Stimulated activated CD4-positive, alpha-beta T cell treated with anti-CD3 and anti-CD28 coated beads, TNF-alpha, amount 100 ng/mL, for 48 hours (primary cell): ENCODE data around the gene TOP3B.

ENCODE experiments used
- DNase-seq, 3 donors: peaks; one replicate each; pipeline ENCODE4 v3.0.0-alpha.2; 2020; ENCODE audit warnings: low read depth in 3 of 3

The TOP3B gene

DNA sequence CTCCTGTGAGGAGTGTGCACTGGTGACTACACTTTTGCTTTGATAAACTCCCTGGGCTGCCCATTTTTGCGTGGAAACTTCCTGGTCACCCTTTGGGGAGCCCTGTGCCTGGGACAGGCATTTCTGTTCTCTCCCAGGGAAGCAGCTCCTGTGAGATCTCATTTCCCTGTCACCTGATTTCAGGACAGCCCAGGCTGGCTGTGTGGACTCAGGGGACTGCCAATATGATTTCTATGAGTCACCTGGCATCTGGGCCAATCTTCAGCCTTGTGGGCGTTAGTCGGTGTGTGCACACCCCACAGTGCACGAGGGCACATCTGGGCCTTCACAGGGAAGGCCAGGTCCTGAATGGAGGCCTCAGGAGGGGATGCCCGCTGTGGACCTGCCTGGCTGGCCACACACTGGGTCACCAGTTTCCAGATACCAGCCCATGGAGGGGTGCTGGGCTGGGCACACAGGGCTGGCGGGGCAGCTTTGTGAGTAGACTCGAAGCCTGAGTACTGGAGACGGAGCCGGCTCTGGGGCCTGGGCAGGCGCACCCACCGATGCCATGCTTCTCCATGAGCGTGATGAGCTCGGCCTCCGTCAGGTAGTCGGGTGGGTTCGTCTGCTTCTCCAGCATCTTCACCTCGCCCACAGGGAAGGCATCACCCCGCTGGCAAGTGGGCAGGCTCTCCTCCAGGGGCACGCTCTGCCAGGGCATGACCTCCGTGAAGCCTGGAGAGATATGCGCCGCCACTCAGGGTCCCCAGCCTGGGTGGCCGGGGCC is 20.5 kb downstream of the TOP3B start:
- no peak for DNase-seq

DNA sequence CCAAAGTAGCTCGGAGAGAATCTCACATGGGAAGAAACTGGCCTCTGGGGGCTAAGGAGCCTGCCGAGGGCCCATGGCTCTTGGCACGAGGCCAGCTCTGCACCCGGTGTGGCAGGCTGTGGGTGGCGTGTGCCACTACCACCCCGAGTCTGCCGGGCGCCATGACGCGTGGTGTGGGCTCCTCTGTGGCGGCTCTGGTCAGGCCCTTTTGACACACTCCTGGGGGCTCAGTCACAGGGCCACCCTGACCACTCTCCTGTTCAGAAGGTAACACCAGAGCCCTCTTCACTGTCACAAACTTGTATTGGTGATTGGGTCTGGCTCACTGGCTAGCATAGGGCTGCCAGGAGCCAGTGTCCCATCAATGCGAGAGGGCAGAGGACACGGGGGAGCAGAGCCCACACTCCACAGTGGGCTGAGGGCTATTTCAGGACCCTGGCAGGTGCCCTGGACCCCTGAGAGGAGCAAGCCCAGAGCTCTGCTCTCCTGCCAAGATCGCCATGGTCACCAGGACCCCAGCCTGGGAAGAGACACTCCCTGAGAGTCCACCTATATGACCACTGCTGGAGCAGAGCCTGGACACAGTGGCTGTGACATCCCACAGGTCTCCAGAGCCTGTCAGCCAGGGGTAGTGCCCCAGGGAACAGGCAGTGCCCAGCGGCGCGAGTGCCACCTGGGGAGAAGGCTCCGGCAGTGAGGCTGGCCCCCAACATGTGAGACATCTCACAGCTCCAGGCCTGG is 21.3 kb downstream of the TOP3B start:
- DNase-seq = no peak

DNA sequence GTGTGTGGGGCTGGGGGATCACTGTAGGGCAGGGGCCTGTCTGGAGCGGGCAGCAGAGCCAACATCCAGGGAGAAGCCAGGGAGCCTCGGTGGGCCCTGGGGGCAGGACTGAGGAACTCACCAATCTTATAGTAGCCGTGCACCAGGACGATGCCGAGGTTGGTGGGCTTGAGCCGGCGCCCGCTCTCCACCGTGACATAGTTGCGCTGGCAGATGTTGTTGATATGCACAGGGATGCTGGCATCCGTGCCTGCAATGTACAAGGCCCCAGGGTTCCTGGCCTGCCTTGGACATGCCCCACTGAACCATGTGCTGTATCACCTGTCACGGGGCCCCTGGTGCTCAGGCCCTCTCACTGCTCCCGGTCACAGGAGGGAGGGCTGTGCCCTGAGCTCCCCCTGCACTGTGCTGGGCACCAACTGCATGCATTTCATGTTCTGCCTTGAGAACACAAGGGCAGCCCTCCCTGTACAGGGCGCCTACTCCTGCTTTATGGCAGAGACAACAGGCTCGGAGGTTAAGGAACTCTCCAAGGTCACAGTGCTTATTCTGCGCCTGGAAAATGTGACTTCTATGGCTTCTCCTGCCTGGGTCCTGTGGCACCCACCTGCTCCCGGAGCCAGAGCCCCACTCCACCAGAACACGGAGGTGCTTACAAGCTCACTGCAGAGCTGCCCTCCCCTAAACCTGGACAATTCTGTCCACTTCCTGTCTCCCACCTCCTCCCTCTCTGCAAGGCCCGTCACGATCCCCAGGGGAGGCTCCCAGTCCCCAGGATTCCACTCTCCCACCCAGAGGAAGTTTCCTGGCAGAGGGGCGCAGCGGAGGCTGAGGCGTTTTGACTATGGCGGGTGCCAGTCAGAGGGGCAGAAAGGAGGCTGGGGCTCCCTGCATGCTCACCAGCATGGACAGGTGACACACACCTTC is 22.1 kb downstream of the TOP3B start:
- no peak for DNase-seq

DNA sequence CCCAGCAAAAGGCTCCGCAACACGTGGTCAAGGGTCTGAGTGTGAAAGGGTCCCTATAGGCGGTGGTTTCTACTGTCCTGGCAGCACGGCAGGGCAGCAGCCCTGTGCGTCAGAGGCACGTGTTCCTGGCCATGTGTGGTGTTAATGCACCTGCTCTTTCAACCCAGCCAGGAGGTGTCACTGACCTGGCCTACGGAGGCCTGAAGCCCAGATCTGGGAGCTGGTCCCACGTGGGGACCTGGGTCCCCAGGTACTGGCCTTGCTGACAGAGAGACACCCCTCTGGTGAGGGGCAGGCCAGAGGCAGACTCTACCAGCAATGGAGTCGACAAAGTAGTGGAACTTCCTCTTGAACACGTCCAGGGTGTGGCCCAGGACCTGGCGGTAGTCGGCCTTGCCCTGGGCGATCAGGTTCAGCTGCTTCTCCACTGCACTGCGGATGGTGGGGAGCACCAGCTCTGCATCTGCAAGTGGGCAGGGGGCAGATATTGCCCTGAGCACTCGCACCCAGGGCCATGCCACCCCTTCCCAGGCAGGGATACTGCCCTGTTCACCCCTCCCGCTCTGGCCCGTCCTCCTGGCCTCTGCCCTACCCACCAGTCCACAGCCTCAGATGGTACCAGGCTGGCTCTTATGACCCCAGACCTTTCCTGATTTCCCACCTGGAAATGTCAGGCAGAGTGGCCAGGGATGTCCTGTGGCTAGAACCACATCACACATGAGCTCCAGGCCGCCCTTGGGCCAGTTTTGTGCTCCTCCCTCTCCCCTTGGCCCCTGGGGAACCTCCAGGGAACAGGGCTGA is 23.1 kb downstream of the TOP3B start:
- no peak for DNase-seq

DNA sequence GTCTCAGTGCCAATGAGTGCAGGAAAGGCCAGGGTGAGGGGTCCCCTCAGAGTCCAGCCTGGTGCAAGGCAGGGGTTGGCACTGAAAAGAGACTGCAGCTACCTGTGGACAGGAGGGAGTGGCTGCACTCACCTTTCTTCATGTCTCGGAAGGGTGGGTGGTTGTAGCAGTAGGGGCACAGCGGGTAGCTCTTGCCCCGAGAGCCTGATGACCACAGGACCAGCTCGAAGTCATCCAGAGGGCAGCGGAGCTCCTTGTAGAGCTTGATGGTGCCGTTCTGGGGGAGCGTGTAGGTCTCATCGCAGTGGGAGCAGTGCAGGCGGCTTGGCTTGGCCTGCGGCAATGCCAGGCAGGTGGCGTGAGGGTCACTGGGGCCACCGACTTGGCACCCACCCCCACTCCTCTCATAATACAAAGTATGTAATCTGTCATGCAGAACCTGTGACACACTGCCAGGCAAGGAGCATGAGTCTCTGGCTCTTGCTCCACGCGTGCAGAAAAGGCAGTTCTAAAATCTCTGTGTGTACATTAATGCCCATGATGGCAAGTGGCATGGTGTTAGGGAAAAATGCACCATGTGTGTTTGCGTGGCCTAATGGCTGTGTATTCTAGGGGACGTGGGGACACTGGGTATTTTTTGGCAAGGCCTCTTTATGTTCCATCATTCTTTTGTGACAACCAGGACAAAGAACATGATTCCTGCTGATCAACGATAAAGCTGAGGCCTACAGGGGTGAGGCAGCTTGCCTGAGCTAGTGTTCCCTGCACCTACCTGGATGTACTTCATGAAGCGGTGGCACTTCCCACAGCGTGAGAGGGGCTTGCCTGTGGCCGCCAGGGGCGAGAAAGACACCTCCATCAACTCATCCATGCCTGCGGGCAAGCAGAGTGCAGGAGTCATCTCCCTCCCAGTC is 24.0 kb downstream of the TOP3B start:
- DNase-seq = no peak

DNA sequence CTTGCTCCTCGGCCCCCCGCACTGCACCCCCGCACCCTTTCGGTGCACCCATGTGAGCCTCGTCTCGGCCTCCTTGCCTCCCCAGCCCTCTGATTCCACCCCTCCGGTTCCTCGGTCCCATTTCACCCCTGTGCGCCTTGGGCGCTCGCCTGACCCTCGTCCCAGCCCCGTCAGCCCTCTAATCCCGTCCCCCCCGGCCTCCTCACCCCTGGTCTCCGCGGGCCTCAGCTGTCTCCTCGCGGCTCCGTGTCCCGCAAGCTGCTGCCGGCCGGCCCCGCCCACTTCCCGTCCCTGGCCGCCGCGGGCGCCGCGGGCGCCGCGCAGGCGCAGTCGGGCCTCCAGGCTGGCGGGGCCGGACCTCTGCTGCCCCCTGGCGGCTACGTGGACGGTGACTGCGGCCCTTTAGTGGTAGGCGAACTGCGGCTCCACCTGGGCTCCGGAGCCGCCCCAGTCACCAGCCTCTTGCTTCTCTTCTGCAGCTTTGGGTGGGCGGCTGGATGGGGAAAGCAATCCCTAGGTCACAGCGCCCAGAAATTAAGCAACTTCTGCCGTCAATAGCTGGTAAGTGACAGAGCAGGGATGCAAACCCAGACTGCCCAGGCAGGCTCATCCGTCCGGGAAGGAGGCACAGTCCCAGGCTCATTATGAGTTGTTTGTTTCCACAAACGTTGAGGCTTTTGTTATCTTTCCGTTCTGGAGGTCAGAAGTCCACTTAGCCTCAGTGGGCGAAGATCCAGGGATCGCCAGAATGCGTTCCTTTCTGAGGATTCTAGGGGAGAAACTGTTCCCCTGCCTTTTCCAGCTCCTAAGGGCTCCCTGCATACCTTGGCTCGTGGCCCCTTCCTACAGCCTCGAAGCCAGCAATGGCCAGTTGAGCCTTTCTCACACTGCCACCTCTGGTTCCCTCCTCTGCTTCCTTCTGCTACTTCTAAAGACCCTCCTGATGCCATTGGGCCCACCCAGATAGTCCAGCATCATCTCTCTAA is 29.7 kb downstream of the TOP3B start, which contains the start of gene PPM1F:
Gene PPM1F, minus strand, starts transcription at position 263 of the 986 bp plus-strand sequence. CDS start 6,800 bp downstream, outside the sequence.
- peak; percentile 76 to 85 (median 77) for DNase-seq

DNA sequence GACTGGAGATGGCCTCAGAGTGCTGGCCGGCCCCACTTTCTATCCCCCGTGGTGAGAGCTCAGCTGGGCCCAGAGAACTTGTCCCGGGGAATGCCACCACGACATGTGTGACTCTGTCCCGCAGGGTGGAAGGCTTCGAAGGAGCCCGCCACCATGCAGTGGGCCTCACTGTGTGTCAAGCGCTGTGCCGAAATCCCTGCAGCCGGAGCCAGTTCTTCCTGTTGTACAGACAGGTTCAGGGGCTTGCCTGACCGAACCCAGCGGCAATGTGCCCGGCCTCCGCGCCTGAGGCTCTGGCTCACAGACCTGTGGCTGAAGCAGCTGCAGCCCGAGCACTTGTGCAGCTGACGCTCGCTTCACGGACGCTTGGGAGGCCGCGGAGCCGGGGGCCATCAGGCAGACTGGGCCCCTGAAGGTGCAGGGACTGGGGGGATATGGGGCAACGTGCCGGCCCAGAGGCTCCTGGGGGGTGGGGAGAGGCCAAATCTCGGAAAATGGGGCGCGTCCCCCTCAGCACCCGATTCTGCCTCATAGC is 30.6 kb downstream of the TOP3B start:
- DNase-seq = no peak

DNA sequence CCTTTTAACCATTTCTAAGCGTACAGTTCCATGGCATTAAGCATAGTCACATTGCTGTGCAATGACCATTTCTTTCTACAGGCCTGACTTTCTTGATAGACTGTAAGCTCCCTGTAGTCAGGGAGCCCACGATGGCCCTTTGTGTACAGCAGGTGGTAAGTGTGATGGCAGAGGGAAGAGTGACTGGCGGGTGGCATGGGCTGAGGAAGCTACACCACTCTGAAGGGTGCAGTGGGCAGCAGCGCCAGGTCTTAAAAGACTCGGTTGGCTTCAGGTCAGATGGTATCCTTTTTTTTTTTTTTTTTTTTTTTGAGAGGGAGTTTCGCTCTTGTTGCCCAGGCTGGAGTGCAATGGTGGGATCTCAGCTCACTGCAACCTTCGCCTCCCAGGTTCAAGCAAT is 31.5 kb downstream of the TOP3B start:
- DNase-seq = no peak

GRCh38 chr22:21949948-21950347 is 32.6 kb downstream of the TOP3B start:
- DNase-seq = no peak

GRCh38 chr22:21949569-21949918 is 33.0 kb downstream of the TOP3B start:
- no peak for DNase-seq

DNA sequence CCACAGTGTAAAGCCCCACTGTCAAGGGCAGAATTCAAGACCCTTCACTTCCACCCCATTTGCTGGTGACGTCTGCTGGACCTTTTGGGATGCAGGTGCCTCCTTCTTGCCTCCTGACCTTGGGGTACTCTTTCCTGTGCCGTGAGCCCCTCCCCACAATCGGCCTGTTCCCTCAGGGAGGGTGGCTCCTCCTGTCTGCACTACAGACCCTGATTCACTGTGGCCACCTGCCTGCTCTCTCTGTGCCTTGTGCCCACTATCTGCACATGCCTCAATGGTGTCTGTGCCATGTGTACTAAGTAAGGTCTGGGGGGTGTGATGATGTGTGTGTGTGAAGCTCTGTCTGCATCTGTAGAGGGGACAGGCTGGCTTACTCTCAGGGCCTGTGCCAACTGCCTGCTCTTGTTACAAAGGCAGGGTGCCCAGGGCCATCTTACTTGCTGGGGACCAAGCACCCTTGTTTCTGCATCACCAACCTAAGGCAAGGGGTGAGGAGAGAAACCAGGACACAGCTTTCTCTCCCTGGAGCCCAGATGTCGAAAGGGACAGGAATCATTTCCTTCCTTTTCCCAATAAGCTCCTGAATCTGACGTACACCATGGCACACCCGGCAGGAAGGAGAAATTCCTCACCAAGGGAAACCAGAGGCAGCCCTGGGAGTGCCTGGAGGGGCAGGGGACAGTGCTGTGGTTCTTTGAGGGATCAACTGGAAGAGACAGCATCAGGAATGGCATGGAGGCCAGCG is 33.6 kb downstream of the TOP3B start:
- DNase-seq = no peak

DNA sequence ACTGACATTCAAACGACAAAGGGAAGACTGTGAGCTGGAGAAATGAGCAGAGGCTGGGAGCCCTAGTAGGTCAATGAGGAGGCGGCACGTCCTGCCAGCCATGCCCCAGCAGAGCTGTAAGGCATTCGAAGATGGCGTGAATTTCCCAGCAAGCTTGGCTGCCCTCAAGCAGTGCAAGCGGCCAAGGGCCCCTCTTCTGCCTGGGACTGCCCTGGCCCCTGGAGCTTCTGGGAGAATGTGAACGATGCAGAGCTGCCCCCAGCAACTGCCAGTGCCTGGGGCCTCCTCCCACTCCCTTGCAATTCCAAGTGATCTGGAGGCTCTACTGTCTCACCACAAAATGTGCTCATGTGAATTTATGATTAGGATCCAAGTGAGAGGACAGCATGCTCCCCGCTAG is 34.2 kb downstream of the TOP3B start:
- DNase-seq = no peak

- no peak for DNase-seq
Observed at GRCh38 chr22:21947040-21948014, 35.3 kb downstream of the TOP3B start.

DNA sequence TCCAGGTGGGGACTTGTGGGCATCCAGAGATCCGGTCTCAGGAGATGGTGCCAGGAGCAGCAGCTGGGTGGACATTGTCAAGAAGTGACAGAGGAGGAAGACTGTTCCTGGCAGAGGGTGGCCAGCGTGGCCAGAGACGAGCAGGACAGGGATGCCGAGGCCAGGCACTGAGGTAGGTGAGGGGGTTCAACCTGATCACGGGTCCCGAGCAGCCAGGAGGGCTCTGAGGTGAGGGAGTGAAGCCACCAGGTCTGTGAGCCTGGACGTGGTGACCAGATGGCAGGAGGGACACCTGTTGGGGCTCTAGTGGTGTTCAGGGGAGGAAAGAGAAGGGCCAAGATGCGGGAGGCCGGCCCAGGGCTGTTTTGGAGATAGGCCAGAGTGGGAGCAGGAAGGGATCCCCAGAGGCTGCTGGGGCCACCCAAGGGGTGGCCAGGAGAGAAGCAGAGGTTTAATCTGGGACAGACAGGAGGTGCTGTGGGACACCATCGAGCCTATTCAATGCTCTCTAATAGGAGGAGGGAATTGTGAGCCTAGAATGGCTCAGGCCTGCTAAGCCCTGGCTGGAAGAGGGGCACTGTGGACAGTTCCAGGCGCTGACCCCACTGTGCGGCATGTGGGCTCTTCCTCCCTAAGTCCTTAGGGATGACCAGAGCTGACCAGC is 36.2 kb downstream of the TOP3B start:
- DNase-seq = no peak

DNA sequence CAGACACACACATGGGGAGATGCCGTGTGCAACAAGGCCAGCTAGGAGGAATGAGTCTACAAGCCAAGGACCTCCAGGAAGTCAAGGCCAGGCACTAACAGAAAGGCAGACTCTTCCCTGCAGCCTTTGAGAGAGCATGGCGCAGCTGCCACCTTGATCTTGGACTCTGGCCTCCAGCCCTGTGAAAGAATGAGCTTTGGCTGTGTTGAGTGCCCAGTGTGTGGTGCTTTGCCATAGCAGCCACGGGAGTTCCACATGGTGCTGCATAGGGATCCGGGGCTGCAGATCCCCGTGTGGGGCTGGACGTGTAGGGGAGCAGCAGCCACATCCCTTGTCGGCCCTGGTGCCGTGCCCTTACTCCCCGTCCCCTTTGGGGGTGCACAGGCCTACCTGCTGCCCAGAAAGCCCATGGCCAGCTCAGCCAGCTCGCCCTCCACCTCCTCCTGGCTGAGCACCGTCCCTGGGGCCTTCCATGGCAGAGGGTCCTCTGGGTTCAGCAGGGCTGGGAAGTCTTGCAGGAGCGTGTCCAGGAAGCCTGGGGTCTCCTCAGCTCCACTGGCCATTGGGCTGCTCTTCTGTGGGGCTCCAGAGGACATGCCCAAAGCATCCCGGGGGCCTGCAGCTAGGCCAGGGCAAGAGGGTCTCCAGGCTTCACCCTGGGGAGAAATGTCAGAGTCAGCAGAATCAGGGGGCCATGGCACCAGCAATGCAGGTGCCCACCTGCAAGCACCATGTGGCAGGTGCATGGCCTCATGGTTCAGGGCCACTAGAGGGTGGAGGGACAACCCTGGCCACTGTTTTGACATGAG is 36.9 kb downstream of the TOP3B start:
- DNase-seq = no peak
